Lower lobe of right lung (tissue), 2 donors: ENCODE results near the gene FSD1L. TPM values are rescaled to one million over a fixed set of nuclear protein-coding genes. Genes with fewer than 3 reads are reported as not detected.

Experiments
- ATAC-seq, 2 donors: fragments of 200-7000 bp; cut with Tn5 transposase; one replicate each; pipeline ENCODE4 v1.9.1; 2020 to 2022; ENCODE audit warnings: mild to moderate bottlenecking in 2 of 2, moderate library complexity in 2 of 2
- DNase-seq: peaks from one replicate; pipeline ENCODE4 v3.0.0-alpha.2; 2020
- H3K27ac ChIP-seq: fragments of 200-600 bp; one replicate; pipeline ENCODE4 v1.8.0; 2022
- H3K27me3 ChIP-seq: fragments of 200-600 bp; one replicate; pipeline ENCODE4 v1.8.0; 2022; ENCODE audit warnings: low read depth
- H3K36me3 ChIP-seq: fragments of 200-600 bp; one replicate; pipeline ENCODE4 v1.8.0; 2022; ENCODE audit warnings: mild to moderate bottlenecking
- H3K4me1 ChIP-seq: fragments of 200-600 bp; one replicate; pipeline ENCODE4 v1.8.0; 2022
- H3K4me3 ChIP-seq: fragments of 200-600 bp; one replicate; pipeline ENCODE4 v1.8.0; 2022; ENCODE audit warnings: mild to moderate bottlenecking
- H3K9me3 ChIP-seq: fragments of 200-600 bp; one replicate; pipeline ENCODE4 v1.8.0; 2022
- CTCF ChIP-seq: fragments of 200-600 bp; IDR thresholded peaks from one replicate; pipeline ENCODE4 v1.8.0; 2022; ENCODE audit warnings: antibody characterized with exemption, mild to moderate bottlenecking
- intact Hi-C: fragments of 100-400 bp; cut with DNase I; formaldehyde crosslinking; loops from one replicate; pipeline ENCODE4 v1.11.0; 2022
- long read RNA-seq: library from polyadenylated mRNA; unstranded; transcript quantifications from one replicate; pipeline ENCODE4 v2.0.0, GENCODE V29; 2021
- total RNA-seq: library from RNA; stranded (reverse); fragmentation: NEBNext Ultra II Directional; extraction: Animal tissue kit (Norgen Biotek cat#: 25700); gene quantifications from one replicate; pipeline ENCODE4 v1.2.1, GENCODE V29; 2021
- donor health status: DM: no; HTN: yes; CAD: no; lungs with severe emphysema.

FSD1L gene
- total RNA-seq, result 7.2 TPM
- long read RNA-seq, partial matches to known transcripts, result 0 of 1 reads
- long read RNA-seq, other reads (novel, unspliced or antisense), result 1 of 1 reads

- Histone ChIP-seq H3K27ac (peak within 1 kb of the TSS; percentile 79), H3K4me3 (peak within 1 kb of the TSS; percentile 82), H3K4me1 (peaks cover 15% of the 10 kb centered on the region), H3K36me3 (no peaks in the 10 kb centered on the region), H3K9me3 (no peaks in the 10 kb centered on the region), H3K27me3 (no peaks in the 10 kb centered on the region)
- peak; percentile 40 for TF ChIP-seq CTCF
- DNase-seq (peak; percentile 96), ATAC-seq (peak; percentile 98 to 99)
- intact Hi-C loops, result no loop called here
Observed at GRCh38 chr9:105447814-105448812, at the start of gene FSD1L. TSS of gene FSD1L (plus strand) at chr9:105448034. CDS start at chr9:105448221, 187 bp downstream.

- H3K4me3 ChIP-seq, result no peak overlapping the region
- no peaks in the 10 kb centered on the region for H3K27me3 ChIP-seq
- H3K27ac ChIP-seq, result no peak overlapping the region
- ATAC-seq (no peak), DNase-seq (no peak)
- no peaks in the 10 kb centered on the region for H3K9me3 ChIP-seq
- H3K4me1 ChIP-seq, result no peaks in the 10 kb centered on the region
- H3K36me3 ChIP-seq, result no peaks in the 10 kb centered on the region
- intact Hi-C loops, result no loop called here
- TF ChIP-seq CTCF, result no peak
Observed at GRCh38 chr9:105399117-105399516, 48.7 kb upstream of the FSD1L start.

- TF ChIP-seq CTCF, result no peak
- Histone ChIP-seq H3K36me3 (no peaks in the 10 kb centered on the region), H3K27me3 (no peaks in the 10 kb centered on the region), H3K9me3 (no peaks in the 10 kb centered on the region), H3K4me1 (no peaks in the 10 kb centered on the region), H3K27ac (no peak overlapping the region), H3K4me3 (no peak overlapping the region)
- ATAC-seq, result no peak
- intact Hi-C loops, result loop anchor here (10.0 kb wide), 1 partner anchor 237 kb away; no protein-coding TSS in a partner anchor
- no peak for DNase-seq
Observed at GRCh38 chr9:105401651-105402050, 46.2 kb upstream of the FSD1L start.

GRCh38 chr9:105403552-105404248 is 44.1 kb upstream of the FSD1L start:
- H3K4me3 ChIP-seq, result no peak overlapping the region
- no peaks in the 10 kb centered on the region for H3K4me1 ChIP-seq
- H3K36me3 ChIP-seq, result no peaks in the 10 kb centered on the region
- intact Hi-C loops, result loop anchor here (10.0 kb wide), 1 partner anchor 239 kb away; no protein-coding TSS in a partner anchor
- no peak overlapping the region for H3K27ac ChIP-seq
- H3K9me3 ChIP-seq, result no peaks in the 10 kb centered on the region
- TF ChIP-seq CTCF, result no peak
- DNase-seq (no peak), ATAC-seq (no peak)
- no peaks in the 10 kb centered on the region for H3K27me3 ChIP-seq

- no peak overlapping the region for H3K27ac ChIP-seq
- DNase-seq (no peak), ATAC-seq (peak; percentile 30 to 31)
- peaks cover 8% of the 10 kb centered on the region for H3K9me3 ChIP-seq
- intact Hi-C loops, result loop anchor here (10.0 kb wide), 1 partner anchor 241 kb away; no protein-coding TSS in a partner anchor
- H3K4me3 ChIP-seq, result no peak overlapping the region
- no peaks in the 10 kb centered on the region for H3K4me1 ChIP-seq
- no peaks in the 10 kb centered on the region for H3K36me3 ChIP-seq
- no peaks in the 10 kb centered on the region for H3K27me3 ChIP-seq
- no peak for TF ChIP-seq CTCF
Observed at GRCh38 chr9:105405514-105406131, 42.2 kb upstream of the FSD1L start.
